ENCODE measurements around the gene TMEM191C. TPM values are rescaled to one million over a fixed set of nuclear protein-coding genes. Genes with fewer than 3 reads are reported as not detected.
"Not testable (repeated sequence)": the region's sequence is repeated elsewhere in the genome, so short reads cannot be mapped to it uniquely, and the experiment has no call there.

The TMEM191C gene
- total RNA-seq, 3 donors from 2014 or later (not counting 1 experiment from before 2014, with no cell fraction given) = 2.1 to 3.4 (median 3.2) TPM

DNA sequence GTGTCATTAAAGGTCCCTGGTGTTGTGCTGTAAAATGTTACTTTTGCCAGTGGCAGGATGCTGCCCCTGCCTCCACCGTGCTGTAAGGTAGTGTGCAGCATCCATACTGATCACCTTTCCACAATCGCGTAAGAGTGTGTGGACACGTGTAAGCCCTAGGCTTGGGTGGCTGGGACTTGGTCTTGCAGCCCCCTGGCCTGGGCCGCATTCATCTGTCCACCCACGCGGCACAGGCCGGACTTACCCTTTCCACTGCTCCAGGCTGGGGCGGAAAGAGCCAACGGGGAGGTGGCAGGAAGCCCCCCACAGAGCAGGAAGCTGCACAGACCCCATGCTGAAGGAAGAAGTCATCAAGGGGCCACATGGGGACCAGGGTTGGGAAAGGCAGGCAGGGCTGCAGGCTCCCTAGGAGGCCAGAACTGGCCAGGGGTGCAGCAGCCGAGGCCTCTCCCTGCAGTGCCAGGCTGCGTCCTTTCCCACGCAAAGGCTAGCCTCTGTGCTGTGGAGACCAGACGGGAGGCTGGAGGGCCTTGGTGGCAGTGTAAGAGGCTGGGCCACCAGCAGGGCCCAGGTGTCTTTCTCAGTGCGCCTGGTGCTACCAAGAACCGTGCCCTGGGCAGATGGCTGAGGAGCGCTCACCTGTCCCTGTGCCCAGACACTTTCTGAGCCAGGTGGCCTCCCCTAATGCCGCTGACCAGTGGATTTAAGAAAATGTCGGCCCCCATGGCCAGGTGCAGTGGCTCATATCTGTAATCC, 11.7 kb upstream of the TMEM191C start:
- TF ChIP-seq, protein P1, sequence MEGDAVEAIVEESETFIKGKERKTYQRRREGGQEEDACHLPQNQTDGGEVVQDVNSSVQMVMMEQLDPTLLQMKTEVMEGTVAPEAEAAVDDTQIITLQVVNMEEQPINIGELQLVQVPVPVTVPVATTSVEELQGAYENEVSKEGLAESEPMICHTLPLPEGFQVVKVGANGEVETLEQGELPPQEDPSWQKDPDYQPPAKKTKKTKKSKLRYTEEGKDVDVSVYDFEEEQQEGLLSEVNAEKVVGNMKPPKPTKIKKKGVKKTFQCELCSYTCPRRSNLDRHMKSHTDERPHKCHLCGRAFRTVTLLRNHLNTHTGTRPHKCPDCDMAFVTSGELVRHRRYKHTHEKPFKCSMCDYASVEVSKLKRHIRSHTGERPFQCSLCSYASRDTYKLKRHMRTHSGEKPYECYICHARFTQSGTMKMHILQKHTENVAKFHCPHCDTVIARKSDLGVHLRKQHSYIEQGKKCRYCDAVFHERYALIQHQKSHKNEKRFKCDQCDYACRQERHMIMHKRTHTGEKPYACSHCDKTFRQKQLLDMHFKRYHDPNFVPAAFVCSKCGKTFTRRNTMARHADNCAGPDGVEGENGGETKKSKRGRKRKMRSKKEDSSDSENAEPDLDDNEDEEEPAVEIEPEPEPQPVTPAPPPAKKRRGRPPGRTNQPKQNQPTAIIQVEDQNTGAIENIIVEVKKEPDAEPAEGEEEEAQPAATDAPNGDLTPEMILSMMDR (IDR thresholded peaks at IDR 0.05) = no peak
- 94% methylated on average over 19 of the region's 19 CpGs for WGBS (ENCODE audit: insufficient coverage)

DNA sequence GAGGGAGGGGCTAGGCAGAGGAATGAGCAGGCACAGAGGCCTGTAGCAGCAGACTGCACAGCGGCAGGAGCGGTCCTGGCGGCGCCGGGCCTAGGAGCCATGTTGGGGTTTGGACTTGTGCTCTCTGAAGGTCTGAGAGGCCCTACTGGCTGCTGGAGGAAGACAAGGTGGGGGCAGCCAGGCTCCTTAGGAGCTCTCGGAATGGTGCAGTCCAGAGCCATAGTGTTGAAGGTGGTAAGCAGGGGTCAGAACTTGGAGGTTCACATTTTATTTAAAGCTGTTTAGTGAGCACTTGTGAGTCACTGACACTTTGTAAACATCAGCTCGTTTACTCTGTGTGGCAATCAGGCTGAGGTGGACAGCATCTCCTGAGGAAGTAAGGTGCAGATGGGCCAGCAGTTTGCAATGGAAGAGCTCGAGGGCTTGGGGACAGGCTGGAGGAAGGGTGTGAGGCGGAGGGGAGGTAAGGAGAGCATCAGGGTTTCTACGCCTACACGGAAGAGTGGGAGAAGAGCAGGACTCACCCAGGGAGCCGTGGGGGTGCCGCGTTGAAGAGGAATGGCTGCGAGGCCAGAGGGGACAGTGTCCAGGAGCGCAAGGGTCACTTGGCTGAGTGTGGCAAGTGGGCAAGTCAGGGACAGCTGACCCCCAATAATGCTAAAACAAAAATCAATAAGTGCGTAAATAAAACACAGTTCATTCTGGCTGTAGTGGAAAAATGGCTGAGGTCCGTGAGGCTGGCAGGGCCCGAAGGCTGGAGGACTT, 10.0 kb upstream of the TMEM191C start:
- 93% methylated on average over 18 of the region's 19 CpGs for WGBS (ENCODE audit: insufficient coverage)
- Mint-ChIP-seq H3K4me1 (no peaks in the 10 kb centered on the region), H3K9me3 (no peaks in the 10 kb centered on the region), H3K27ac (no peak overlapping the region), H3K4me3 (no peak overlapping the region), H3K27me3 (ENCODE audit: low read depth in 2 of 2) (no peaks in the 10 kb centered on the region), H3K36me3 (no peaks in the 10 kb centered on the region)
- Histone ChIP-seq H3K9me3 (ENCODE audit: control insufficient read depth, insufficient read depth, low read length) (no peaks in the 10 kb centered on the region), H3K4me1 (ENCODE audit: control insufficient read depth, insufficient read depth, low read length) (no peaks in the 10 kb centered on the region), H3K36me3 (ENCODE audit: control insufficient read depth, insufficient read depth, low read length) (no peaks in the 10 kb centered on the region), H3K27ac (ENCODE audit: low read length) (no peak overlapping the region), H3K27me3 (ENCODE audit: control insufficient read depth, insufficient read depth, low read length) (no peaks in the 10 kb centered on the region), H3K4me3 (ENCODE audit: low read length) (no peak overlapping the region)
- ATAC-seq (no peak), DNase-seq (no peak)
- intact Hi-C loops (cut with micrococcal nuclease) = no loop called here
- TF ChIP-seq, protein P1 (IDR thresholded peaks at IDR 0.05) = no peak

More for the DNA sequence above, 11.7 kb upstream of the TMEM191C start:
- Mint-ChIP-seq H3K36me3 (no peaks in the 10 kb centered on the region), H3K27ac (no peak overlapping the region), H3K9me3 (no peaks in the 10 kb centered on the region), H3K27me3 (ENCODE audit: low read depth in 2 of 2) (no peaks in the 10 kb centered on the region), H3K4me1 (no peaks in the 10 kb centered on the region), H3K4me3 (no peak overlapping the region)
- no peak overlapping the region for H3K27ac ChIP-seq (ENCODE audit: low read length)
- H3K36me3 ChIP-seq (ENCODE audit: control insufficient read depth, insufficient read depth, low read length) = no peaks in the 10 kb centered on the region
- no peak overlapping the region for H3K4me3 ChIP-seq (ENCODE audit: low read length)
- H3K27me3 ChIP-seq (ENCODE audit: control insufficient read depth, insufficient read depth, low read length) = no peaks in the 10 kb centered on the region
- DNase-seq (peak in 1 of 2 donors; percentile 14), ATAC-seq (no peak)
- H3K9me3 ChIP-seq (ENCODE audit: control insufficient read depth, insufficient read depth, low read length) = no peaks in the 10 kb centered on the region
- no peaks in the 10 kb centered on the region for H3K4me1 ChIP-seq (ENCODE audit: control insufficient read depth, insufficient read depth, low read length)
- intact Hi-C loops (cut with micrococcal nuclease) = no loop called here

DNA sequence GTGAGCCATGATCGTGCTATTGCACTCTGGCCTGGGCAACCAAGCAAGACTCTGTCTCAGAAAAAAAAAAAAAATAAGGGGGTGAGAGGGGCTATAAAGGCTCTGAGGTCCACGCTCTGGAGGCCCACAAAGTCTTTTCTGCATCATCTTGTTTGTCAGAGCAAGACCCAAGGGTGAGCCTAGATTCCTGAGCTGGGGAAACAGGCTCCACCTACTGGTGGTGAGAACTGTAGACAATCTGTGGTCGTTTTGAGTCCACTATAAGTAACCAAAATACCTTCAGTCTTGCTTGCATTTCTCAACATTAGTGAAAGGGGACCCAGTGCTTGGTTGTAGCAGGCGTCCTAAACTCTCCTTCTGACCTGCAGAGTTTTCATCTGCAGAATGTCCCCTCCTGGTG, 4.5 kb upstream of the TMEM191C start:
- intact Hi-C loops (cut with micrococcal nuclease) = not testable (repeated sequence)

DNA sequence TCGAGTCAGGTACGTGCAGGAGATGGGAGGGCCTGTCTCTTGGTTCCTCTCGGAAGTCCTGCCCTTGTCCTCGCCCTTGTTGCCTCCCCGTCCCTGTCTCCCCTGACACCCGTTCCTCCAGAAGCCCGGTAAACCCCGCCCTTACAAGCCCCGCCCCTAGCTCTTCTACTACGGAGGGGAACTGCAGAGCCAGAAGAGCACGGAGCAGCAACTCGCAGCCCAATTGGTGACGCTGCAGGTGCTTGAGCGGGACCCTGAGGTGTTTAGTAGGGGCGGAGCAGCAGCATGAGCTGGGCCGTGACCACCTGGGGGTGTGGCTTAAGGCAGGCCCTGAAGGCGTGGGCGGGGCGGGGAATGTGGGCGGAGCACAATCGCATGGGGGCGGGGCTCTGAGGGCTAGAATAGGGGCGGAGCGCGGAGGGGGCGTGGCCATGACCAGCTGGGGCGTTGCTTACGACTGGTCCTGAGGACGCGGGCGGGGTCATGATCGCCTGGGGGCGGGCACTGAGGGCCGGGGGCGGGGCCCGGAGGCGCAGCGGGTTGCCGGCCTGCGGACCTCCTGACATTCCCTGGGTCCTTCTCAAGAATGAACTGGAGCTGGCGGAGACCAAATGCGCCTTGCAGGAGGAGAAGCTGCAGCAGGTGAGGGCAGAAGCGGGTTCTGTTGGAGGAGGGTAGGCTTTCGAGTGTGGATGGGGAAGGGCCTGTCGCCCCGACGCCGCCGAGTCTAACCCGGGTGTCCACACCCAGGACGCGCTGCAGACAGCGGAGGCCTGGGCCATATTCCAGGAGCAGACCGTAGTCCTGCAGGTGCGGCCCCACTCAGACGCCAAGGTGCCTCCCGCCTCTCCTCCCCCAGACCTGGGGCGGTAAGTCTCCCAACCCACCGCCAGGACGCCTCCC, 1.3 kb downstream of the TMEM191C start:
- H3K9me3 ChIP-seq (ENCODE audit: control insufficient read depth, insufficient read depth, low read length); H3K27me3 Mint-ChIP-seq (ENCODE audit: low read depth in 2 of 2); H3K36me3 ChIP-seq (ENCODE audit: control insufficient read depth, insufficient read depth, low read length); H3K4me1 Mint-ChIP-seq; H3K27me3 ChIP-seq (ENCODE audit: control insufficient read depth, insufficient read depth, low read length); H3K9me3 Mint-ChIP-seq; intact Hi-C loops (cut with micrococcal nuclease); H3K36me3 Mint-ChIP-seq; H3K4me1 ChIP-seq (ENCODE audit: control insufficient read depth, insufficient read depth, low read length): not testable (repeated sequence)
- Histone ChIP-seq H3K27ac (ENCODE audit: low read length) (peak overlapping the region; percentile 56), H3K4me3 (ENCODE audit: low read length) (peak overlapping the region; percentile 34)
- DNase-seq = peak; percentile 84 to 91
- WGBS (ENCODE audit: insufficient coverage) = 0% methylated on average over 8 of the region's 60 CpGs
- H3K4me3 Mint-ChIP-seq = peak overlapping the region; percentile 84
- peak; percentile 78 to 93 (median 83) for ATAC-seq
- peak overlapping the region; percentile 83 to 87 for H3K27ac Mint-ChIP-seq

More for the DNA sequence above, 4.5 kb upstream of the TMEM191C start:
- H3K36me3 Mint-ChIP-seq; H3K4me3 Mint-ChIP-seq; ATAC-seq; H3K27ac ChIP-seq (ENCODE audit: low read length); H3K27me3 Mint-ChIP-seq (ENCODE audit: low read depth in 2 of 2); H3K27ac Mint-ChIP-seq; H3K9me3 ChIP-seq (ENCODE audit: control insufficient read depth, insufficient read depth, low read length); H3K27me3 ChIP-seq (ENCODE audit: control insufficient read depth, insufficient read depth, low read length); H3K4me1 ChIP-seq (ENCODE audit: control insufficient read depth, insufficient read depth, low read length); H3K36me3 ChIP-seq (ENCODE audit: control insufficient read depth, insufficient read depth, low read length); H3K4me1 Mint-ChIP-seq; H3K9me3 Mint-ChIP-seq; DNase-seq; H3K4me3 ChIP-seq (ENCODE audit: low read length): not testable (repeated sequence)
- no CpG with 5 or more reads among the region's 4 CpGs for WGBS (ENCODE audit: insufficient coverage)

DNA sequence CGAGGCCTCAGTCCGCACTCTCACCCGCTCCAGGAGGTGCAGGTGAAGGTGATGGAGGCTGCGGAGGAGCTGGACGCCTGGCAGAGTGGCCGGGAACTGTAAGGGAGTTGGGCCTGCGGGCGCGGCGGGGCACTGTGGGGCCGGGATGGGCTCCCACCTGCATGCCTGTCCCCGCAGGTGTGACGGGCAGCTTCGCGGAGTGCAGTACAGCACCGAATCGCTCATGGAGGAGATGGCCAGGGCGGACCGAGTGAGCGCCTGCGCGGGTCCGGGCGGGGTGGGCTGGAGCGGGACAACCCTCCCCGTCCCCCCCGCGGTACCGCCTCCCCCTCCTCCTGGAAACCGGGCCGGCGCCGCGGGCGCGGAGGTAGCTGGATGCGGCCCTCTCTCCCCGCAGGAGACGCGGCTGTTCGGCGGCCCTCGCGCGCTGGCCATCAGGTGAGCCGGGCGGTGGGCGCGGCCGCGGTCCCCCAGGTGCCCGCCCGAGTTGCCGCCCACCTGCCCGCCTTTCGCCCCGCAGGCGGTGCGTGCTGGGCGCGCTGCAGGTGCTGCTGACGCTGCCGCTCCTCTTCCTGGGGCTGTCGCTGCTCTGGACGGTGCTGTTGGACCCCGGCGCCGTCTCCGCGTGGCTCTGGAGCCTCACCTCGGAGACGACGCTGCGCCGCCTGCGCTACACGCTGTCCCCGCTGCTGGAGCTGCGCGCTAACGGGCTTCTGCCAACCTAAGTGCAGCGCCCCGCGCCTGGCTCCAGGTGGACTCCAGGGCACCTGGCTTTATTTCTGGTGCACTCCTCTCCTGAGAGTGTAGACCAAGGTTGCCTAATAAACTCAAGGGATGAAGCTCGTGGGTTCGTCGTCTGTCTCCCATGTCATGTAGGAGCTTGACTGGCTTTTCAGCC, 2.2 kb downstream of the TMEM191C start:
- H3K4me1 Mint-ChIP-seq; H3K27ac Mint-ChIP-seq; ATAC-seq; H3K27me3 Mint-ChIP-seq (ENCODE audit: low read depth in 2 of 2); DNase-seq; H3K4me3 Mint-ChIP-seq; H3K4me3 ChIP-seq (ENCODE audit: low read length); H3K4me1 ChIP-seq (ENCODE audit: control insufficient read depth, insufficient read depth, low read length); H3K27ac ChIP-seq (ENCODE audit: low read length); H3K9me3 Mint-ChIP-seq; intact Hi-C loops (cut with micrococcal nuclease); H3K27me3 ChIP-seq (ENCODE audit: control insufficient read depth, insufficient read depth, low read length); H3K36me3 ChIP-seq (ENCODE audit: control insufficient read depth, insufficient read depth, low read length); H3K36me3 Mint-ChIP-seq; H3K9me3 ChIP-seq (ENCODE audit: control insufficient read depth, insufficient read depth, low read length): not testable (repeated sequence)
- 5% methylated on average over 40 of the region's 87 CpGs for WGBS (ENCODE audit: insufficient coverage)
